CD4-positive, alpha-beta T cell treated with Interleukin-2 at 100 ng/mL for 4 hours (primary cell): Measurements from ENCODE around the gene GLDC.

Experiments
- DNase-seq: peaks from one replicate; pipeline ENCODE4 v3.0.0-alpha.2; 2020; ENCODE audit warnings: low spot score

The GLDC gene

GRCh38 chr9:6501526-6502210 is 143.9 kb downstream of the GLDC start:
- no peak for DNase-seq

DNA sequence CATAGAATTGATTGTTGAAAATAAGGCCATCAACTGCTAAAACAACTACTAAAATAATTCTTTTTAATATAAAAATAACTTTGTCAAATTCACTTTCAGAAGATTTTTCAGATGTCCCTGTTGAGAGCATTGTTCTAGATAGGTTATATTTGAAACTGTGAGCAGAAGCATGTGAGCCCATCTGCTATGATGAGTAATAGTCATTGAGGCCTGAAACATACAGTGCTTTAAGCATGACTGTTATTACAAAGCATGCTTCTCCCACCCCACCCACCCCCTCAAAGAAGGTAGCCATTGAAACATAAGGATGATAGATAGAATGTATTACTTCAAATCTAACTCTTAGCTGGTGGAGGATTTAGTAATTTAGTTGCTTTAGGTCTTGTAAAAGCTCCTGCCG is 146.5 kb downstream of the GLDC start:
- no peak for DNase-seq

DNA sequence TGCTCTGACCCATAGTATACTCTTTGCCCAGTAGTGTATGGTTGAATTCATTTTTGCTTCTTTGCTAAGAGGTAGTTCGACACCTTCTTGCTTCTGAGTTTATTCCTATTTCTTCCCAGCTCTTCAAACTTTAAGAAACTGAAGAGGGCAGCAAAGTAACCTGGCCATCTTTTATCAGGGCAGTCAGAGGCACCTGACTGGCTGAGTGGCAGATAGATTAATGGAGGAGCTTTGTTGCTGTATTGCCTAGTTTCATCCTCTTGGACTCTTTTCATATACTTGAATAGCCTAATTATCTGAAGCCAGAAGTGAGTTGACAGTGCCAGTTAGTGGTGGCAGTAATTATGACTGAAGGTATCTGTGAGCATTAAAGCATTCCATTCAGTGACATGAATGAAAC is 150.1 kb downstream of the GLDC start:
- DNase-seq = no peak

DNA sequence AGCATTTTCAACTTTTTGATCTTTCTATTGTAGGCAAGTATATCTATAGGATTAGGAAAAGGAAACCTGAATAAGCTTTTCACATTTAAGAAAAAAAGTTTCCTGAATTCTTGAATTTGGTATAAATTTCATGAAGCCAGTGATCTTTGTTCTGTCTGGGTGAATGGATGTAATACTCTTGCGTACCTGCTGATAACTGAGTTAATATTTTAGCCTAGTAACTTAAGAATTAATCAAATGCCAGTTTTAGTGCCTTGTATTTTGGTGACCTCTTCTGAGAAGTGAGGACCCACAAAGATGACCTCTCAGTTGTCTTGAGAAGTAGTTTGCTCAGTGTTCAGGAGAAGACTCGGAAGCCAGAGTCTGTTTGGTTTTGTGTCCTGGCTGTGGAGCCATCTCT is 154.7 kb downstream of the GLDC start:
- DNase-seq = no peak

GRCh38 chr9:6489099-6489498 is 156.4 kb downstream of the GLDC start:
- no peak for DNase-seq

DNA sequence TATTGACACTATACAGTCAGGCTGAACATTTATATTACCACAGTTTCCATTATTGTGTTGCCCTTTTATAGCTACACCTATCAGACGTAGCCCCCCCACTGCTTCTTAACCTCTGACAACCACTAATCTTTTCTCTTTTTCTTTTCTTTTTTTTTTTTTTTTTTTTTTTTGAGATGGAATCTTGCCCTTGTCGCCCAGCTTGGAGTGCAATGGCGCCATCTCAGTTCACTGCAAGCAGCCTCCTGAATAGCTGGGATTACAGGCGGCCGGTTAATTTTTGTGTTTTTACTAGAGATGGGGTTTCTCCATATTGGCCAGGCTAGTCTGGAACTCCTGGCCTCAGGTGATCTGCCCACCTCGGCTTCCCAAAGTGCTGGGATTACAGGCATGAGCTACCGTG is 157.1 kb downstream of the GLDC start:
- DNase-seq = no peak

- no peak for DNase-seq
Observed at GRCh38 chr9:6484210-6484609, 161.3 kb downstream of the GLDC start.
